ENCODE results near the gene OTOF.

DNA sequence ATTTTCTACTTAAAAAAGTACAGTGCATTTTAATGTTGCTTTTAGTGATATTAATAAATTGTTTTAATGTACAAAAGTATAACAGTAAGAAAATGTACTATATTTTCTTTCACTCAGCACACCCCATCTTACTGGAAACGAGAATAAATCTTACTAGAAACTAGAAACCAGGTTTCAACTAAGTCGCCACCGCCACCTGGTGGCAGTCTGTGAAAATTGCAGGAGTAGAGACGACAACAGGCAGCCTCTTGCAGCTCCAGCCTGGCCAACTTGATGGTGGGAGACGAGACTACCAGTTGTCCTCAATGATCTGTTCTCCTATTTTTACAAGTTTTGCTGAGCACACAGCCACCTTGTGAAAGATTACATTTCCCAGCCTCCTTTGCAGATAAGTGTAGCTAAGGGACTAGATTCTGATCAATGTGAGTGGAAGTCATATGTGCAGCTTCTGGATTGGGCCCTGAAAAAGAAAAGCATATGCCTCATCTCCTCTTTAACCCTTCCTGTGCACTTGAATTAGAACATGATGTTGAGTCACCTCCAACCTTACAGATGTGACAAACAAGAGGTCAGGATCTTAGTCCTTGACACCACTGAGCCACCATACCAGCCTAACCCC is 8.7 kb downstream of the OTOF start:
- no peak for TF ChIP-seq POLR2A (IDR thresholded peaks at IDR 0.05; ENCODE audit: low read length)
- TF ChIP-seq, protein P1, sequence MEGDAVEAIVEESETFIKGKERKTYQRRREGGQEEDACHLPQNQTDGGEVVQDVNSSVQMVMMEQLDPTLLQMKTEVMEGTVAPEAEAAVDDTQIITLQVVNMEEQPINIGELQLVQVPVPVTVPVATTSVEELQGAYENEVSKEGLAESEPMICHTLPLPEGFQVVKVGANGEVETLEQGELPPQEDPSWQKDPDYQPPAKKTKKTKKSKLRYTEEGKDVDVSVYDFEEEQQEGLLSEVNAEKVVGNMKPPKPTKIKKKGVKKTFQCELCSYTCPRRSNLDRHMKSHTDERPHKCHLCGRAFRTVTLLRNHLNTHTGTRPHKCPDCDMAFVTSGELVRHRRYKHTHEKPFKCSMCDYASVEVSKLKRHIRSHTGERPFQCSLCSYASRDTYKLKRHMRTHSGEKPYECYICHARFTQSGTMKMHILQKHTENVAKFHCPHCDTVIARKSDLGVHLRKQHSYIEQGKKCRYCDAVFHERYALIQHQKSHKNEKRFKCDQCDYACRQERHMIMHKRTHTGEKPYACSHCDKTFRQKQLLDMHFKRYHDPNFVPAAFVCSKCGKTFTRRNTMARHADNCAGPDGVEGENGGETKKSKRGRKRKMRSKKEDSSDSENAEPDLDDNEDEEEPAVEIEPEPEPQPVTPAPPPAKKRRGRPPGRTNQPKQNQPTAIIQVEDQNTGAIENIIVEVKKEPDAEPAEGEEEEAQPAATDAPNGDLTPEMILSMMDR (IDR thresholded peaks at IDR 0.05), result peak; percentile 88
- TF ChIP-seq, protein P2, sequence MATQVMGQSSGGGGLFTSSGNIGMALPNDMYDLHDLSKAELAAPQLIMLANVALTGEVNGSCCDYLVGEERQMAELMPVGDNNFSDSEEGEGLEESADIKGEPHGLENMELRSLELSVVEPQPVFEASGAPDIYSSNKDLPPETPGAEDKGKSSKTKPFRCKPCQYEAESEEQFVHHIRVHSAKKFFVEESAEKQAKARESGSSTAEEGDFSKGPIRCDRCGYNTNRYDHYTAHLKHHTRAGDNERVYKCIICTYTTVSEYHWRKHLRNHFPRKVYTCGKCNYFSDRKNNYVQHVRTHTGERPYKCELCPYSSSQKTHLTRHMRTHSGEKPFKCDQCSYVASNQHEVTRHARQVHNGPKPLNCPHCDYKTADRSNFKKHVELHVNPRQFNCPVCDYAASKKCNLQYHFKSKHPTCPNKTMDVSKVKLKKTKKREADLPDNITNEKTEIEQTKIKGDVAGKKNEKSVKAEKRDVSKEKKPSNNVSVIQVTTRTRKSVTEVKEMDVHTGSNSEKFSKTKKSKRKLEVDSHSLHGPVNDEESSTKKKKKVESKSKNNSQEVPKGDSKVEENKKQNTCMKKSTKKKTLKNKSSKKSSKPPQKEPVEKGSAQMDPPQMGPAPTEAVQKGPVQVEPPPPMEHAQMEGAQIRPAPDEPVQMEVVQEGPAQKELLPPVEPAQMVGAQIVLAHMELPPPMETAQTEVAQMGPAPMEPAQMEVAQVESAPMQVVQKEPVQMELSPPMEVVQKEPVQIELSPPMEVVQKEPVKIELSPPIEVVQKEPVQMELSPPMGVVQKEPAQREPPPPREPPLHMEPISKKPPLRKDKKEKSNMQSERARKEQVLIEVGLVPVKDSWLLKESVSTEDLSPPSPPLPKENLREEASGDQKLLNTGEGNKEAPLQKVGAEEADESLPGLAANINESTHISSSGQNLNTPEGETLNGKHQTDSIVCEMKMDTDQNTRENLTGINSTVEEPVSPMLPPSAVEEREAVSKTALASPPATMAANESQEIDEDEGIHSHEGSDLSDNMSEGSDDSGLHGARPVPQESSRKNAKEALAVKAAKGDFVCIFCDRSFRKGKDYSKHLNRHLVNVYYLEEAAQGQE (IDR thresholded peaks at IDR 0.05), result no peak
- TF ChIP-seq EP300 (IDR thresholded peaks at IDR 0.05), result no peak
- no peak for TF ChIP-seq HDAC2 (IDR thresholded peaks at IDR 0.05)
- TF ChIP-seq SMC3 (IDR thresholded peaks at IDR 0.05), result peak; percentile 75
- no peak for TF ChIP-seq BHLHE40 (IDR thresholded peaks at IDR 0.05; ENCODE audit: low read depth, low read length)
- TF ChIP-seq KDM1A (IDR thresholded peaks at IDR 0.05; ENCODE audit: low read depth), result no peak

All from A549 (cell line).